ENCODE measurements around the gene THSD4. TPM values are rescaled to one million over a fixed set of nuclear protein-coding genes. Genes with fewer than 3 reads are reported as not detected.

THSD4 gene
- total RNA-seq, 6 experiments from 2014 or later, result 5.2 to 21.8 (median 13.7) TPM

DNA sequence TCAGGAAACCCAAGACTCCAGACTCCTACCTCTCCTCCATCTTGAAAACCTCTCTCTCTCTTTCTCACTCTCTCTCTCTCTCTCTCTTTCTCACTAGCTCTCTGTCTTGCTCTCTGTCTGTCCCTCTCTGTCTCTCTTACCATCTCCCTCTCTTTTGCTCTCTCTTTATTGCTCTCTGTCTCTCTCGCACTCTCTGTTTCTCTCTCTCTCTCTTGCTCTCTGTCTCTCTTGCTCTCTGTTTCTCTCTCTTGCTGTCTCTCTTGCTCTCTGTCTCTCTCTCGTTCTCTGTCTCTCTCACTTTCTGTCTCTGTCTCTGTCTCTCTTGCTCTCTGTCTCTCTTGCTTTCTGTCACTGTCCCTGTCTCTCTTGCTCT is 620.1 kb downstream of the THSD4 start:
- Histone ChIP-seq H3K4me3 (no peak overlapping the region), H3K27ac (no peak overlapping the region), H3K27me3 (no peaks in the 10 kb centered on the region), H3K36me3 (no peaks in the 10 kb centered on the region), H3K4me1 (peaks cover 0 to 21% (median 10%) of the 10 kb centered on the region in 4 donors), H3K9me3 (no peaks in the 10 kb centered on the region)
- TF ChIP-seq, protein P1, sequence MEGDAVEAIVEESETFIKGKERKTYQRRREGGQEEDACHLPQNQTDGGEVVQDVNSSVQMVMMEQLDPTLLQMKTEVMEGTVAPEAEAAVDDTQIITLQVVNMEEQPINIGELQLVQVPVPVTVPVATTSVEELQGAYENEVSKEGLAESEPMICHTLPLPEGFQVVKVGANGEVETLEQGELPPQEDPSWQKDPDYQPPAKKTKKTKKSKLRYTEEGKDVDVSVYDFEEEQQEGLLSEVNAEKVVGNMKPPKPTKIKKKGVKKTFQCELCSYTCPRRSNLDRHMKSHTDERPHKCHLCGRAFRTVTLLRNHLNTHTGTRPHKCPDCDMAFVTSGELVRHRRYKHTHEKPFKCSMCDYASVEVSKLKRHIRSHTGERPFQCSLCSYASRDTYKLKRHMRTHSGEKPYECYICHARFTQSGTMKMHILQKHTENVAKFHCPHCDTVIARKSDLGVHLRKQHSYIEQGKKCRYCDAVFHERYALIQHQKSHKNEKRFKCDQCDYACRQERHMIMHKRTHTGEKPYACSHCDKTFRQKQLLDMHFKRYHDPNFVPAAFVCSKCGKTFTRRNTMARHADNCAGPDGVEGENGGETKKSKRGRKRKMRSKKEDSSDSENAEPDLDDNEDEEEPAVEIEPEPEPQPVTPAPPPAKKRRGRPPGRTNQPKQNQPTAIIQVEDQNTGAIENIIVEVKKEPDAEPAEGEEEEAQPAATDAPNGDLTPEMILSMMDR (IDR thresholded peaks at IDR 0.05), result no peak
- TF ChIP-seq POLR2A (IDR thresholded peaks at IDR 0.05), result no peak
- 93% methylated on average over 2 of the region's 2 CpGs for WGBS (ENCODE audit: insufficient coverage, low coverage, low lambda C conversion rate, missing lambda C conversion rate)
- ATAC-seq (no peak), DNase-seq (no peak)
- intact Hi-C loops (cut with DNase I), result no loop called here

DNA sequence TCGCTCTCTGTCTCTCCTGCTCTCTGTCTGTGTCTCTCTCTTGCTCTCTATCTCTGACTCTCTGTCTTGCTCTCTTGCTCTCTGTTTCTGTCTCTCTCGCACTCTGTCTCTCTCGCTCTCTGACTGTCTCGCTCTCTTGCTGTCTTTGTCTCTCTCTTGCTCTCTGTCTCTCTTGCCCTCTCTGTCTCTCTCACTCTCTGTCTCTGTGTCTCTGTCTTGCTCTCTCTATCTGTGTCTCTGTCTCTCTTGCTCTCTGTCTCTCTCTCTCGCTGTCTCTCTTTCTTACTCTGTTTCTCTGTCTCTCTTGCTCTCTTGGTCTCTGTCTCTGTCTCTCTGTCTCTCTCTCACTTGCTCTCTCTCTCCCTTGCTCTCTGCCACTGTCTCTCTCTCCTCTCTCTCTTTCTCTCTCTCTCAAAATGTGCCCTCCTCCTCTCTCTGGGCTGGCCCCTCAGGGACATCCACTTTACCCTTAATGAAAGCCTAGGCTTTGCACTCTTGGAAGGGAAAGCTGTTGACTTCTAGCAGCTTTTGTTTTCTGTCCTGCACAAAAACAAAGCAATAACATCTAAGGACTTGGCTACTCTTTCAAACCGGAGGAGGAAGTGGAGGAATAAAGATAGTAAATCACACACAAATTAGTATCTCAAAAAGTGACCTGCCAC is 621.1 kb downstream of the THSD4 start:
- no peak overlapping the region for H3K4me3 ChIP-seq
- WGBS (ENCODE audit: insufficient coverage, low coverage, low lambda C conversion rate, missing lambda C conversion rate), result 81% methylated on average over 6 of the region's 6 CpGs
- no peaks in the 10 kb centered on the region for H3K9me3 ChIP-seq
- peaks cover 0 to 21% (median 10%) of the 10 kb centered on the region in 4 donors for H3K4me1 ChIP-seq
- DNase-seq (no peak), ATAC-seq (no peak)
- no peak for TF ChIP-seq POLR2A (IDR thresholded peaks at IDR 0.05)
- no peaks in the 10 kb centered on the region for H3K27me3 ChIP-seq
- intact Hi-C loops (cut with DNase I), result no loop called here
- no peaks in the 10 kb centered on the region for H3K36me3 ChIP-seq
- no peak overlapping the region for H3K27ac ChIP-seq

DNA sequence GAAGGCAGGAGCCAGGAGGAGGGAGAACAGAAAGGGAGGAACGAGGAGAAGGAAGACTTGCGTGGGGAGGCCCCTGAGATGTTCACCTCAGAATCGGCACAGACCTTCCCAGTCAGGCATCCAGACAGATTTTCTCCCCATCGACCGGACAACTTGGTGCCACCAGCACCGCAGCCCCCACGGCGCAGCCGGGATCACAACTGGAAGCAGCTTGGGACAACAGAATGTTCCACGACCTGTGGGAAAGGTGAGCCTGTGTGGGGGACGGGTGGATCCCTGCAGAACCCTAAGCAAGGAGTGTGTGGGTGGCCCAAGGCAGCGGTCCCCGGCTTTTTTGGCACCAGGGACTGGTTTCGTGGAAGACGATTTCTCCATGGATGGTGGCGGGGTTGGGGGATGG is 622.5 kb downstream of the THSD4 start:
- DNase-seq, result no peak
- no peak for ATAC-seq
- H3K27me3 ChIP-seq, result no peaks in the 10 kb centered on the region
- no peak overlapping the region for H3K4me3 ChIP-seq
- no peaks in the 10 kb centered on the region for H3K9me3 ChIP-seq
- TF ChIP-seq POLR2A (IDR thresholded peaks at IDR 0.05), result no peak
- TF ChIP-seq, protein P1 (IDR thresholded peaks at IDR 0.05), result no peak
- 95% methylated on average over 5 of the region's 16 CpGs for WGBS (ENCODE audit: insufficient coverage, low coverage, low lambda C conversion rate, missing lambda C conversion rate)
- H3K27ac ChIP-seq, result no peak overlapping the region
- intact Hi-C loops (cut with DNase I), result no loop called here
- H3K36me3 ChIP-seq, result no peaks in the 10 kb centered on the region
- peaks cover 0 to 14% (median 5%) of the 10 kb centered on the region in 4 donors for H3K4me1 ChIP-seq

DNA sequence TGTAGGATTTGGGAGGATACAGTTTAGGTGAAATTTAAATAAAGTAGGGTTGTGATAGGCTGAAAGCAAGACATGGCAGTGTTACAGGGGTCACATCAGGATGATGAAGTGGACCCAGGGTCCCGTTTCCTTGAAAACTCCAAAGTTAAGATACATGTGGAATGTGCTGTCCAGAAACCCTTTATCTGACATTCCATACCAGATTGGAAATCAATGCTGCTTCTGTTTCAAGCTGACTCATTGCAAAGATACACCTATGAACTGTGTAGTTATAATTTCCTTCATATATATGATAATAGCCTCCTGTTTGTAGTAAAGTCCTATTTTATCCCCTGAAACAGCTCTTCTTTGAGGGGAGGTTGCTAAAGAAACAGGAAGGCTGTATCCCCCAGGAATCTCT is 624.1 kb downstream of the THSD4 start:
- Histone ChIP-seq H3K9me3 (no peaks in the 10 kb centered on the region), H3K27ac (no peak overlapping the region), H3K4me1 (peaks cover 0 to 12% (median 0%) of the 10 kb centered on the region in 4 donors), H3K27me3 (no peaks in the 10 kb centered on the region), H3K36me3 (no peaks in the 10 kb centered on the region), H3K4me3 (no peak overlapping the region)
- 22% methylated on average over 1 of the region's 1 CpG for WGBS (ENCODE audit: insufficient coverage, low coverage, low lambda C conversion rate, missing lambda C conversion rate)
- intact Hi-C loops (cut with DNase I), result no loop called here
- DNase-seq, result no peak
- no peak for ATAC-seq
- no peak for TF ChIP-seq POLR2A (IDR thresholded peaks at IDR 0.05)
- TF ChIP-seq, protein P1 (IDR thresholded peaks at IDR 0.05), result no peak

DNA sequence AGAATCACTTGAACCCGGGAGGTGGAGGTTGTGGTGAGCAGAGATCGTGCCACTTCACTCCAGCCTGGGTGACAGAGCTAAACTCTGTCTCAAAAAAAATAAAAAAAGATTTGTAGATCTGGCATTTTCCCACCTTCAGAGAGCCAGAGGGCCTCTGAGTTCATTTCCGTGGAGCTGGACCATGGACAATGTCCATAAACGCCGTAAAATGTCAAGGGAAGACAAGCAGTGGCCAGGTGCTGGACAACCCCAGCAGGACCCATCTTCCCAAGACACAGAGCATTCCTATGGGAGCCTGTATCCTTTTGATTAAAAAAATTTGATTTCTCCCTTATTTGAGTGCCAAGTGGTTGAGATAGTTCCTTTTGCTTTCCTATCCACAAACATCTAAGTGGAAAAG is 627.7 kb downstream of the THSD4 start:
- intact Hi-C loops (cut with DNase I), result loop anchor here in 1 of 2 donors (10.0 kb wide), 2 partner anchors 62 to 412 kb away; no protein-coding TSS in a partner anchor
- DNase-seq, result no peak

More for the DNA sequence above, 627.7 kb downstream of the THSD4 start:
- H3K27ac ChIP-seq, result no peak overlapping the region
- no peaks in the 10 kb centered on the region for H3K9me3 ChIP-seq
- peaks cover 0 to 22% (median 1%) of the 10 kb centered on the region in 4 donors for H3K4me1 ChIP-seq
- TF ChIP-seq, protein P1 (IDR thresholded peaks at IDR 0.05), result no peak
- TF ChIP-seq POLR2A (IDR thresholded peaks at IDR 0.05), result no peak
- H3K4me3 ChIP-seq, result no peak overlapping the region
- no peaks in the 10 kb centered on the region for H3K36me3 ChIP-seq
- WGBS (ENCODE audit: insufficient coverage, low coverage, low lambda C conversion rate, missing lambda C conversion rate), result 60% methylated on average over 5 of the region's 5 CpGs
- peak in 1 of 4 donors; percentile 44 for ATAC-seq
- no peaks in the 10 kb centered on the region for H3K27me3 ChIP-seq
